C4-2B (cell line): ENCODE data around the gene NHERF2.

Source experiments
- H3K27ac ChIP-seq: fragments of 450-650 bp; 2 replicates; pipeline ENCODE4 v1.5.1; 2017
- ZFX ChIP-seq: fragments of 450-650 bp; IDR thresholded peaks from 2 replicates; pipeline ENCODE4 v1.6.1; 2017
- TF ChIP-seq, protein P1 (sequence below): fragments of 450-650 bp; conservative IDR thresholded peaks from 2 replicates; pipeline ENCODE4 v1.5.1; 2017; ENCODE audit warnings: mild to moderate bottlenecking

NHERF2 gene

GRCh38 chr16:2004795-2005517, 21.7 kb upstream of the NHERF2 start:
- H3K27ac ChIP-seq, result peak overlapping the region; percentile 99
- TF ChIP-seq ZFX, result no peak
- TF ChIP-seq, protein P1, sequence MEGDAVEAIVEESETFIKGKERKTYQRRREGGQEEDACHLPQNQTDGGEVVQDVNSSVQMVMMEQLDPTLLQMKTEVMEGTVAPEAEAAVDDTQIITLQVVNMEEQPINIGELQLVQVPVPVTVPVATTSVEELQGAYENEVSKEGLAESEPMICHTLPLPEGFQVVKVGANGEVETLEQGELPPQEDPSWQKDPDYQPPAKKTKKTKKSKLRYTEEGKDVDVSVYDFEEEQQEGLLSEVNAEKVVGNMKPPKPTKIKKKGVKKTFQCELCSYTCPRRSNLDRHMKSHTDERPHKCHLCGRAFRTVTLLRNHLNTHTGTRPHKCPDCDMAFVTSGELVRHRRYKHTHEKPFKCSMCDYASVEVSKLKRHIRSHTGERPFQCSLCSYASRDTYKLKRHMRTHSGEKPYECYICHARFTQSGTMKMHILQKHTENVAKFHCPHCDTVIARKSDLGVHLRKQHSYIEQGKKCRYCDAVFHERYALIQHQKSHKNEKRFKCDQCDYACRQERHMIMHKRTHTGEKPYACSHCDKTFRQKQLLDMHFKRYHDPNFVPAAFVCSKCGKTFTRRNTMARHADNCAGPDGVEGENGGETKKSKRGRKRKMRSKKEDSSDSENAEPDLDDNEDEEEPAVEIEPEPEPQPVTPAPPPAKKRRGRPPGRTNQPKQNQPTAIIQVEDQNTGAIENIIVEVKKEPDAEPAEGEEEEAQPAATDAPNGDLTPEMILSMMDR, result no peak

- H3K27ac ChIP-seq, result peak overlapping the region; percentile 99
- TF ChIP-seq, protein P1, result no peak
- TF ChIP-seq ZFX, result no peak
Measured at GRCh38 chr16:2005646-2006045, 21.1 kb upstream of the NHERF2 start.

DNA sequence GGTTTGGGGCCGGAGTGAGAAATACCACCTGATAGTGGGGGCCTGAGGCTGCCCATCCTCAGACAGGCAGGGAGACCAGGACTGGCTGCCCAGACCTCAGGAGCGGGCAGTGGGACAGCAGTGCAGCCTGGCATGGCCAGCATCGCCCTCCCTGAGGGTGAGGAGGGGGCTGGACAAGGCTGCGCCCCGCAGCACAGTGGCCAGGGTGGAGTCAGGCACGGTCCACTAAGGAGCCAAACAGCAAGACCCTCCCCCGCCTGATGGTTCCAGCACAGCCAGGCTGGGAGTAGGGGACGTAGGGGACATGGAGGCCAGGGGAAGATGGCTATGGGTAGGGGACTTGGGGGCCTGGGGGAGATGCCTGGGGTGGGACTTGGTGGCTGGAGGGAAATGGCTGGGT, 20.4 kb upstream of the NHERF2 start:
- peak overlapping the region; percentile 99 for H3K27ac ChIP-seq
- no peak for TF ChIP-seq ZFX
- TF ChIP-seq, protein P1, result no peak

- TF ChIP-seq ZFX, result no peak
- TF ChIP-seq, protein P1, result no peak
Measured at GRCh38 chr16:2007081-2007836, 19.4 kb upstream of the NHERF2 start.

GRCh38 chr16:2008009-2008526, 18.6 kb upstream of the NHERF2 start:
- H3K27ac ChIP-seq, result peak overlapping the region; percentile 99
- TF ChIP-seq, protein P1, result no peak
- peak; percentile 26; the same call in 1 of the 2 replicates for TF ChIP-seq ZFX

More at GRCh38 chr16:2007081-2007836, 19.4 kb upstream of the NHERF2 start:
- H3K27ac ChIP-seq, result peak overlapping the region; percentile 99

DNA sequence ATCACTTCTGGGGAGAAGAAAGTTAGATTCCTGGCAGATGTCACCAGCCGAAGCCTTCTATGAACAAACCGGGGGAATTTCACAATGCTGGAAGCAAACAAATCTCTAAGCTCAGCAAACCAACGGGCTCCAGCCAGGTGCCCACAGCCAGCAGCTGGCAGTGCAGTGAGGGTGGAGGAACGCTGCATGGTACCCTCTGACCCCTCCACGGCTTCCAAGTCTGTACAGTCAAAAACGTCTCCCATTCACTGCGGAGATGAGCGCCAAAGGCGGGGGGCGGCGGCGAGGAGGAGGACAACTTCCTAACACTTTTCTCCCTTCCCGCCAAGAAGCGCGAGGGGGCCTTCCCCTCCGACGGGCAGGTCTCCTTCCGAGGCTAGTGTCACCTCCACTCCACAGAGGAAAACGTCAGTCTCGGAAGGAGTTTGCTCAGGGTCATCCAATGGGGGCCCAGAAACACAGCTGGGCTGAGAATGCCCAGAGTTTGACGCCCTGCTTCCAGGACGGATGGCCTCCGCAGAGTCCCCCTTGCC, 18.0 kb upstream of the NHERF2 start:
- no peak for TF ChIP-seq ZFX
- TF ChIP-seq, protein P1, result no peak
- peak overlapping the region; percentile 99 for H3K27ac ChIP-seq
